ENCODE measurements around the gene PRSS1. TPM values are rescaled to one million over a fixed set of nuclear protein-coding genes. Genes with fewer than 3 reads are reported as not detected.

PRSS1 gene
- total RNA-seq, result not detected in 2 replicates

GRCh38 chr7:142749218-142749993 is at the start of gene PRSS1:
TSS of gene PRSS1 (plus strand) at chr7:142749472. CDS start at chr7:142749485, 13 bp downstream.

DNA sequence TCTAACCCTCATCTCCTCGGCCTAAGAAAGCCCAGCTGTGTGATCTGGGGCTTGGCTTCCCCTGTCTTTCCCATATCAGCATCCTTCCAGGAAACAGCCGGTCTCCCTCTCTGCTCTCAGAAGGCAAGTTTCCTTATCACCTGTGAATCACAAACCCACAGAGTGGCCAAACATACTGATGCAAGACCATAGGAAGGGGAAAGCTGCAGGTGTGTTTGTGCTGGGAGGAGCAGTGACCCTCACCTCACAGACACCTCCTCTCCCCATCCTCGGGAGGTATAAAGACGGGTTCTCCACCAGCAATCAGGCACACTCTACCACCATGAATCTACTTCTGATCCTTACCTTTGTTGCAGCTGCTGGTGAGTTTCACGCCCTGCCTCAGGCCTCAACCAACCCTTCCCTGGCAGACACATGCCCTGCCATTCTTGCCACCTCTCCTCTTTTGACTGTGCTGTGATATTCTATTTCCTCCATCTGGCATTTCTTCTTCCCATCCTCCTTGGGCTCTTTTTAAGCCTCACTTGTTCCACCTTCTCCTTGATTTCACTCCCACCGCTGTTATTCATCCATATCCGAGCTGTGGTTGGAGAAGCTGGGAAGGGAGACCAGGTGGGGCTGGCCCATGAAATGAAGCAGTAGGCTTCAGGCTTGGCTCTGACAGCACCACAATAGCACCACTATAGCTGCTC is 21.5 kb downstream of the PRSS1 start, which contains the start of gene PRSS2:
Gene PRSS2 (plus strand): TSS at position 310 of the 692 bp plus-strand sequence. CDS start 13 bp downstream, at position 323.

Other genes starting within 250 kb of the PRSS1 start
- gene PRSS2, start 21.5 kb downstream of the PRSS1 start, total RNA-seq, result not detected in 2 replicates
- gene EPHB6, start 105.6 kb downstream of the PRSS1 start, total RNA-seq, result under 0.01 TPM in 1 of 2 replicates, not detected in the other
- gene TRPV6, start 136.3 kb downstream of the PRSS1 start, total RNA-seq, result not detected in 2 replicates
- gene TRPV5, start 184.3 kb downstream of the PRSS1 start, total RNA-seq, result not detected in 2 replicates
- not detected in 2 replicates for gene LLCFC1, start 190.0 kb downstream of the PRSS1 start, total RNA-seq
- not detected in 2 replicates for gene KEL, start 212.9 kb downstream of the PRSS1 start, total RNA-seq

Measured in dermis lymphatic vessel endothelial cell (primary cell).